ENCODE data around the gene AKAP6. TPM values are rescaled to one million over a fixed set of nuclear protein-coding genes. Genes with fewer than 3 reads are reported as not detected.

Gene AKAP6
- total and polyA plus RNA-seq, 7 donors = 0.60 to 56.2 (median 29.5) TPM; not detected in 1

DNA sequence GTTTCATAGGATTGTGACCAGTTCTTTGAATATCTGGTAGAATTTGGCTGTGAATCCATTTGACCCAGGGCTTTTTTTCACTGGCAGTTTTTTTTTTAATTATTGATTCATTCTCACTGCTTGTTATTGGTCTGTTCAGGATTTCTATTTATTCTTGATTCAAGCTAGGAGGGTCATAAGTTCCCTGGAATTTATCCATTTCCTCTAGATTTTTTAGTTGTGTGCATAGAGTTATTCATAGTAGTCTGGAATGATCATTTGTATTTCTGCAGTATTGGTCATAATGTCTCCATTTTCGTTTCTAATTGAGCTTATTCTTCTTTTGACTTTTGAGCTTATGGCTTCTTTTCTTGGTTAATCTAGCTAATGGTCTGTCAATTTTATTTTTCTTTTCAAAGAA lies 291.6 kb downstream of the AKAP6 start:
- H3K4me1 ChIP-seq = no peaks in the 10 kb centered on the region
- no peak overlapping the region for H3K4me3 ChIP-seq
- intact Hi-C loops (cut with DNase I) = no loop called here
- TF ChIP-seq EP300 (IDR thresholded peaks at IDR 0.05) (no peak), POLR2A (IDR thresholded peaks at IDR 0.05) (no peak), POLR2AphosphoS5 (IDR thresholded peaks at IDR 0.05) (no peak)
- TF ChIP-seq, protein P1, sequence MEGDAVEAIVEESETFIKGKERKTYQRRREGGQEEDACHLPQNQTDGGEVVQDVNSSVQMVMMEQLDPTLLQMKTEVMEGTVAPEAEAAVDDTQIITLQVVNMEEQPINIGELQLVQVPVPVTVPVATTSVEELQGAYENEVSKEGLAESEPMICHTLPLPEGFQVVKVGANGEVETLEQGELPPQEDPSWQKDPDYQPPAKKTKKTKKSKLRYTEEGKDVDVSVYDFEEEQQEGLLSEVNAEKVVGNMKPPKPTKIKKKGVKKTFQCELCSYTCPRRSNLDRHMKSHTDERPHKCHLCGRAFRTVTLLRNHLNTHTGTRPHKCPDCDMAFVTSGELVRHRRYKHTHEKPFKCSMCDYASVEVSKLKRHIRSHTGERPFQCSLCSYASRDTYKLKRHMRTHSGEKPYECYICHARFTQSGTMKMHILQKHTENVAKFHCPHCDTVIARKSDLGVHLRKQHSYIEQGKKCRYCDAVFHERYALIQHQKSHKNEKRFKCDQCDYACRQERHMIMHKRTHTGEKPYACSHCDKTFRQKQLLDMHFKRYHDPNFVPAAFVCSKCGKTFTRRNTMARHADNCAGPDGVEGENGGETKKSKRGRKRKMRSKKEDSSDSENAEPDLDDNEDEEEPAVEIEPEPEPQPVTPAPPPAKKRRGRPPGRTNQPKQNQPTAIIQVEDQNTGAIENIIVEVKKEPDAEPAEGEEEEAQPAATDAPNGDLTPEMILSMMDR (IDR thresholded peaks at IDR 0.05) = no peak
- no peak for DNase-seq
- H3K9me3 ChIP-seq = no peaks in the 10 kb centered on the region
- no peak overlapping the region for H3K27ac ChIP-seq
- no peaks in the 10 kb centered on the region for H3K36me3 ChIP-seq
- no peaks in the 10 kb centered on the region for H3K27me3 ChIP-seq
- 75 to 84% methylated on average over 1 of the region's 1 CpG for WGBS, 2 donors

DNA sequence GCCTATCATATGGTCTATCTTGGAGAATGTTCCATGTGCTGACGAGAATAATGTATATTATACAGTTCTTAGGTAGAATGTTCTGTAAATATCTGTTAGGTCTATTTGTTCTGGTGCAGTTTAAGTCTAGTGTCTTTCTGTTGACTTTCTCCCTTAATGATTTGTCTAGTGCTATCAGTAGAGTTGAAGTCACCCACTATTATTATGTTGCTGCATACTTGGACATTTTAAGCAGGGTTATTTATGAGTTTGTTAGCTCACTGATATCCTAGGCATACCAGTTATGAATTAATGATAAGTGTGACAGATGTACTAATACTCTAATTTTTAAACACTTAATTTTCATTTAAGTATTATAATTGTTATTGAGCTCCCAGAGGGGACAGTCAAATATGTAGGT lies 292.5 kb downstream of the AKAP6 start:
- H3K36me3 ChIP-seq = no peaks in the 10 kb centered on the region
- DNase-seq = no peak
- no peaks in the 10 kb centered on the region for H3K4me1 ChIP-seq
- TF ChIP-seq POLR2A (IDR thresholded peaks at IDR 0.05) (no peak), POLR2AphosphoS5 (IDR thresholded peaks at IDR 0.05) (no peak), EP300 (IDR thresholded peaks at IDR 0.05) (no peak)
- TF ChIP-seq, protein P1 (IDR thresholded peaks at IDR 0.05) = no peak
- intact Hi-C loops (cut with DNase I) = no loop called here
- no peak overlapping the region for H3K27ac ChIP-seq
- H3K9me3 ChIP-seq = no peaks in the 10 kb centered on the region
- 79 to 84% methylated on average over 1 of the region's 1 CpG for WGBS, 2 donors
- no peak overlapping the region for H3K4me3 ChIP-seq
- H3K27me3 ChIP-seq = no peaks in the 10 kb centered on the region

GRCh38 chr14:32622742-32623141 lies 293.6 kb downstream of the AKAP6 start:
- TF ChIP-seq POLR2AphosphoS5 (IDR thresholded peaks at IDR 0.05) (no peak), EP300 (IDR thresholded peaks at IDR 0.05) (no peak), POLR2A (IDR thresholded peaks at IDR 0.05) (no peak)
- TF ChIP-seq, protein P1 (IDR thresholded peaks at IDR 0.05) = no peak
- no peaks in the 10 kb centered on the region for H3K4me1 ChIP-seq
- WGBS, 2 donors = 78 to 80% methylated on average over 3 of the region's 3 CpGs
- H3K36me3 ChIP-seq = no peaks in the 10 kb centered on the region
- intact Hi-C loops (cut with DNase I) = no loop called here
- H3K27ac ChIP-seq = no peak overlapping the region
- H3K9me3 ChIP-seq = no peaks in the 10 kb centered on the region
- H3K27me3 ChIP-seq = no peaks in the 10 kb centered on the region
- H3K4me3 ChIP-seq = no peak overlapping the region
- DNase-seq = no peak

DNA sequence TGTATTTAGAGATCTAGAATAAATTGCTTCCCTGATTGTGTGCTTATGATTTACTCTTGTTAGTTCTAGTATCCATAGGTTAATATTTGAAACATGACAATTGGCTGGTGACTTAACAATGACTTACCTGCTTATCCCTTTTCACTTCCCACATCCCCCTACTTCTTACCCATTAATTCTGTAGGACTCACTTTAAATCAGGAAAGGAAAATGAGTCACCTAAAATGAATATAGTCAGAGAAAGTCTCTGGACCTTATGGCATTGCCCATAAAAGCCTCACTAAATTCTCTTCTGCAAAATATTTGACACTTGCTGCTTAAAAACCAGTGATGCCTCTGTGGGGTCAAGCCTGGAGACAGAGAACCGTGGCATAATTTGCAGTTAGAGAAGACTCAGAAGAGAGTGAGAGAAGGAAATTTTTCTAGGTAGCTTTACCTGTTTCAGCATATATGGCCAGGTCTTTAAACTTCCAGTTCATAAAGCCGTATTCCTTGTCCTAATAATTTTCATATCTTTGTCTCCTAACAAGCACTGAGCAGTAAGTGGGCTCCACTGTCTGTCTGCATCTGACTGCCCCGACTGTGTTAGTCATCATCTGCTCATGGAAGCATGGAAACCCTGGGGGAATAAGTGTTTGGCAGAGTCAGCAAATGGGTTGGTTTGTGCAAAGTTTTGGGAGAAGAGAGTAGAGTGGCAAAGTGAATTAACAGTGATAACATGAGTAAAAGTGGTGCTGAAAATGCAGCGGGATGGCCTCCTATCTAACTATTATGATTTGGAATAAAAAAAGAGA lies 294.4 kb downstream of the AKAP6 start:
- H3K4me3 ChIP-seq = no peak overlapping the region
- intact Hi-C loops (cut with DNase I) = no loop called here
- no peak overlapping the region for H3K27ac ChIP-seq
- H3K4me1 ChIP-seq = no peaks in the 10 kb centered on the region
- WGBS, 2 donors = 91% methylated on average over 4 of the region's 4 CpGs
- H3K27me3 ChIP-seq = no peaks in the 10 kb centered on the region
- TF ChIP-seq, protein P1 (IDR thresholded peaks at IDR 0.05) = no peak
- TF ChIP-seq POLR2AphosphoS5 (IDR thresholded peaks at IDR 0.05) (no peak), EP300 (IDR thresholded peaks at IDR 0.05) (no peak), POLR2A (IDR thresholded peaks at IDR 0.05) (no peak)
- no peak for DNase-seq
- H3K36me3 ChIP-seq = no peaks in the 10 kb centered on the region
- no peaks in the 10 kb centered on the region for H3K9me3 ChIP-seq
